Left forelimb (tissue), 1 donor: ENCODE data around the gene EIPR1.

Experiments used
- DNase-seq: peaks from one replicate; pipeline ENCODE4 v3.0.0-alpha.2; 2018; ENCODE audit warnings: low spot score

Gene EIPR1

GRCh38 chr2:3377612-3378432 lies at the start of gene EIPR1:
Gene EIPR1, minus strand, starts transcription at chr2:3377818. Its CDS starts 129 bp downstream, at chr2:3377689.
- DNase-seq, result peak; percentile 97

DNA sequence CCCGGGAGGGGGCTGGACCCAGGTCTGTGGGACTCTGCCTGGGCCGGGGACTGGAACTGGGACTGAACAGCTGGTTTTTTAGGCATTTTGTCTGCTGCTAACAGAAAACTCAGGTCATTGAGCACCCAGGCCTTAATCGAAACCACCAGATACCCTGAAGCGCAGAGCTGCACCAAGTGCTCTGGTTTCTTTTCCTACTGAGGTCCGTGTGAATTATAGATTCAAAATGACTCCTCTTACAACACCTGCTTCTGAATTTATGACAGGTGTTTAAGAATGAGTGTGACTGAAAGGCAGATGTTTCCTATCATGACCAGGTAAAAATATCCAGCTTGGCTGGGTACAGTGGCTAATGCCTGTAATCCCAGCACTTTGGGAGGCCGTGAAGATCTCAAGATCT lies 49.7 kb upstream of the EIPR1 start:
- DNase-seq, result no peak

- DNase-seq, result no peak
Observed at GRCh38 chr2:3426615-3427014, 49.0 kb upstream of the EIPR1 start.

DNA sequence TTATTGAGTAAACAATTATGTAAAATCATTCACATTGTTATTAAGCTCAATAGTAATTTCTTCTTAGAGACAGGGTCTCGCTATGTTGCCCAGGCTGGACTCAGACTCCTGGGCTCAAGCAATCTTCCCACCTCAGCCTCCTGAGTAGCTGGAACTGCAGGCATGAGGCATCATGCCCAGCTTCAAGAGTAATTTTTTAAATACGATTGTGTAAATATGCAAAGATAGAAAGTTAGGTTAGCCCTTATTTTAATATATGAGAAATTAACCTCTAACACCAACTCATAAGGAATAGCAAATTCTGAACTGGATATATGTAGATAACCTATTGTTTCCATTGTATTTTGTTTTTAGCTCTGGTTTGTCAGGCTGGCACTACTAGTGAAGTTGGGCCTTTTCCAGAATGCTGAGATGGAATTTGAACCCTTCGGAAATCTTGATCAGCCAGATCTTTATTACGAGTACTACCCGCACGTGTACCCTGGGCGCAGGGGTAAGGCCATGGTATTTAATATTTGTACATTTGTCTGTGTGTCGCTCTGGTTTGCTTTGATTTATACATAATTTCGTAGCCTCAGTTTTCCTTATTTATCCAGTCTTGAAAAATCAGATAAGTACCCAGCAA lies 46.7 kb upstream of the EIPR1 start:
- no peak for DNase-seq

DNA sequence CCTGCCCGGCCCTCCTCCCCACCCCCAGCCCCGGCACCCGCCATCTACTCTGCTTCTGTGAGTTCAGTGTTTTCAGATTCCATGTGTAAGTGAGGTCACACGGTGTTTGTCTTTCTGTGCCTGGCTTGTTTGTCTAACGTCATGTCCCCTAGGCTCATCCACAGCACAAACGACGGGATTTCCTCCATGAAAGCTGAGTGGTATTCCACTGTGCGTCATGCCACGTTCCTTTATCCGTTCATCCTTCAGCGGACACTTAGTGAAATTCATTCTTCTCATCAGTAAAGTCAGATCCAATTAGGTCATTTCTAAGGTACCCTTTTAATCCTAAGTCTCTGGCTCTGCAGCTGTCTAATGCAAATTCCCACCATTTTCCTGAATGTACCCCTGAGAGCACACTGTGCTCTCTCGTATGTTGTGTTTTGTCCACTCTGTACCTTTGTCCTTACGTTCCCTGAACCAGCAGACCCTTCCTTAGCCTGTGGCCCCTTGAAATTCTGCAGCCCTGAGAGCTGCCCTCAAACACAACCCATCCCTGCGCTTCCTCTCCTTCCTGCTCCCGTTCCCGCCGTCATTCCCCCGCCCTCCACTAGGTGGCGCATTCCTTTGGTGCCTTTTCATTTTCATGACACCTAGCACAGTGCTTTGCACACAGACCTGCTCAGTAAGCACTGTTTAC lies 46.0 kb upstream of the EIPR1 start:
- no peak for DNase-seq

GRCh38 chr2:3422161-3422779 lies 44.7 kb upstream of the EIPR1 start:
- no peak for DNase-seq

DNA sequence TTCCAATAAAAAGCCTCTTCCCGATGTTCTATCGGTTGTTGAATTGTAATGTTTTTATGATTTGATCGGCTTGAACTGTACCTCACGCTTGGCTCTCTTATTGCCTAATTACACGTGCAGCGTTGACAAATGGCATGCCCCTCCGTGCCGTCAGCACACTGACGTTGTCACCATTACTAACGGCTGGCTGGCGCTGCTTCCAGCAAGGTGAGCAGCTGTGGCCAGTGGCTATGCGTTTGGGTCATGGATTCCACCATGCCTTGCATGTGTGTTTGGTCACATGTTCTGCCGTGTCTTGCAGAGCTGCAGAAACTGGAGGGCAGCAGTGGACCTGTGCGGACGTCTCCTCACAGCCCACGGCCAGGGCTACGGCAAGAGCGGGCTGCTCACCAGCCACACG lies 44.0 kb upstream of the EIPR1 start:
- DNase-seq, result no peak

- DNase-seq, result no peak
Observed at GRCh38 chr2:3420769-3421397, 43.3 kb upstream of the EIPR1 start.

GRCh38 chr2:3420076-3420768 lies 42.6 kb upstream of the EIPR1 start:
- DNase-seq, result no peak

DNA sequence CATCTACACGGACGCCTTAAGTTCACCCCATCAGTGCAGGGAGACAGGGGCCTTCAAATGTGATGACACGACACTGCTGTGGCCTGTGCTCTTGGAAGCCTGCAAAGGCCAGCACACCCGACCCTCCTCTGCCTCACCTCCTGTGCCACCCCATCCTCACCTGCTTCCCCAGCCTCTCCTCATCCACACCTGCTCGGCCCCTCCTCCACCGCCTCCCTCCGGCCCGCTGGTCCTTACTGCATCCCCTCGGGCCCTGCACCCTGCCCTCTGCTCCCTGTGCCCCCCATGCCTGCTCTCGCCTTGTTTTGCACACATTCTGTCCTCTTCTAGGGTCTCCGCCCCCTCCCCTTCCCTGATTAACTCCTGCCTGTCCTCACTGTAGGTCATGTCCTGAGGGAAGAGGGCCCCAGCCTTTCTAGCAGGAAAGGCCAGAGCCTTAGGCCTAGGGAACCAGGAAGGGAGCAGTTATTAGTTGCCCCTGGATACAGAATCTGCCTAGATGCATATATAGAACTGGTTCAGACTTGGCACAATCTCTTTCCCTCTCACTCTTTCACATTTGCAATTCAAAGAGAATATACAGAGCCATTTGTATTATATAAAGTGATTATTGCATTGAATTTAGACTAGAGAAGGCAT lies 41.3 kb upstream of the EIPR1 start:
- no peak for DNase-seq

DNA sequence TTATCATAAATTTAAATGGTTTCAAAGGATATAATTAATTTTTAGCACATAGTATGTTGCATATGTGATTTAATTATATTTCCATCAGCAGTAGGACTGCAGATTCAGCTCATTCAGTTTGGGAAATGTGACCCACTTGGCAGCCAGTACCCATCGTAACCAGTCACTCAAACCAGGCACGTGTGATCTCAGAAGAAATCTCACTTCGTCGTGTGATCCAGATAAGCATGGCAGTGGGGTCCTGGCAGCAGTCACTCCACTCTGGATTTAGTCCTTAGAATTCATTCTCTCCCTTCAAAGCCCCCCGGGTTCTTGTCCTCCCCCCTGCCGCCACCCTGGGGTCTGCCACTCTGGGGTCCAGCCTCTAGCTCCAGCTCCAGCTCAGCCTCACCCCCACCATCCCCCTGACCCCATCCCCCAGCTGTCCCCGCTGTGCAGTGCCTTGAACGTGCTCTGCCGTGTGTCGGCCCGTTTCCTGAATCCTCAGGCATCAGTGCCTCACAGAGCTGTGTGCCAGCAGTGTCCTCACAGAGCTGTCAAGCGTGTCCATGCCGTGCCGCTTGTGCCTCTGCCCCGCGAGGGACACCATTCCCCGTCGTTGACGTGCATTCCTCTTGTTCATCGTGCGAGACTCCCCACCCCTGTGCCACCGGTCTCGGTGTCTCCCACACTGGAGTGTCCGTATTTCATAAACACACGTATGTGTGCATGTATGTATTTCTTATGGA lies 36.7 kb upstream of the EIPR1 start:
- no peak for DNase-seq

GRCh38 chr2:3413697-3414096 lies 36.1 kb upstream of the EIPR1 start:
- no peak for DNase-seq

DNA sequence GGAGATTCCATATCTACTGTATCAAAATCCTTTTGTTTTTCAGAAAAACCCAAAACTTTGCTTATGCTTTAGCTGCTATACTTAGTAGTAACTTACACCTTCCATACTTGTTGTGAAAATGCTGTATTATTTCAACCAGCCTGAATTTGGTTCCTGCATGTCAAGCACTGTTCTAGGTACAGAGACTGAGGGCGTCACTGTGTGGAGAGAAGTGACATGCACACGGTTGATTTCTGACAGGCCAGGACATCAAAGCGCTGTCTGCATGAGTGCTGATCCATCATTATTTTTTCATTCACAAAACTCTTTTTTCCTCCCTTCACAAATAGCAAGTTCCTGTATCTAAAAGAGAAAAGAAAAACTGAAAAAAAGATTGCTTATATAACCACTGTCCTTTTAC lies 33.5 kb upstream of the EIPR1 start:
- no peak for DNase-seq

- no peak for DNase-seq
Observed at GRCh38 chr2:3409627-3410170, 32.1 kb upstream of the EIPR1 start.

GRCh38 chr2:3408781-3409180 lies 31.2 kb upstream of the EIPR1 start:
- DNase-seq, result no peak

DNA sequence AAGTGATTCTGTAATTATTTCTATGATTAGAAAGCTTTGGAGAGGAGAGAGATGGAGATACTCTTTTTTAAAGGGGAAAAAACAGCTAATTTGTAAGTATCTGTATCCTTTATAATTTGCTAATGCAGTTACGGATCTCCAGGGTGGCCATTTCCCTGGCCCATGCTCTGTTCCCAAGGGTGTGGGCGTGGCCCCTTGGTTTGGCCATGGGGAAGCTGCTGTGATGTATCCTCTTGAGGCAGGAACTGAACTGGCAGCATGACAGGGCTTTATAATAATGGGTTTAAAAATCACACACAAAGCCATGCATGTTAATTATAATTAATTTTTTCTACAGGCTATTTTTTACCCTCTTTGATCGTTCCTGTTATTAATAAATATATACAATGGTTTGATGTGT lies 28.9 kb upstream of the EIPR1 start:
- no peak for DNase-seq

- DNase-seq, result no peak
Observed at GRCh38 chr2:3405876-3406275, 28.3 kb upstream of the EIPR1 start.

DNA sequence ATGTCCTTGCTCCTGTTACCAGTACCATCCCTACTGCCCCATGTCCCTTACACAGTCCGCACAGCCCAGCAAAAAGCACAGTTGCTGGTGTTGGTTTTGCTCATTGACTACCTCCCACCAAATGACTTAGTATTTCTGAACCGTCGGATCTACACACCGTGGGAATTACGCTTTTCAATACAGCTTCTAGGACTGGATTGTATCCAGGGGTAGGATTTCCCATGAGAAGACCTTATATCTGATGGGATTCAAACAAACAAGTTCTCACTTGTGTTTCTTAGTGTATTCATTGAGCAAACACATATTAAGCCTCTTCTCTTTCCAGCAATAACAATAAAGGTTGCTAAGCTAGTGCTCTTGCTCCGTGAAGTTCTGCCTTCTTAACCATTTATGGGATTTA lies 27.7 kb upstream of the EIPR1 start:
- no peak for DNase-seq

DNA sequence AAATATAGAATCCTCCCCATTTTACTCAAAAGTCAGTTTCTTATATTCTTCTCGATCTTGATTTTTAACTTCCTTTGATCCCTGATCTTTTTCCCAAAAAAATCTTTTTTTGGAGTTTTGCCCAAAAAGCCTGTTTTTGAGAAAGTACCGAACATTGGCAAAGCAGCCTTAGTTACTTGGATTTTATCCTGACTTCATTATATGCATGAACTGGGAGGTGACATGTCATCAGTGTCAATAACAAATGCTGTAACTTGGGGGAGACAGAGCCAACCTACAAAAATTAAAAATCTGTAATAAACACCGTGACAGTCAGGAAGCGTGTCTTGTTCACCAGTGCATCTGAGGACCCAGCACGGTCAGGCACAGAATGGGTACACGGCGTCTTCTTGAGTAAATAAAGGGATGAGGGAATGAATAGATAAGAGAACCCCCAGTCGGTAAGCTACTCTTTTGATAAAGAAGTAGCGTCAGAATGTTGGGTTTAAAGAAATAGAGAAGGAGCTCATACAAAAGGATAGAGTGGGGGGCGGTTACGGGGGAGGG lies 26.8 kb upstream of the EIPR1 start:
- DNase-seq, result no peak
